Thyroid gland (tissue), 4 donors: ENCODE results near the gene MBNL2.

ENCODE experiments used
- CTCF ChIP-seq, 6 experiments: fragments of 200-600 bp in 3 of 6; fragments of 450-650 bp in 3 of 6; sonication (generic) in 3 of 6; IDR thresholded peaks; one replicate each; pipeline ENCODE4 v1.5.1; 2016 to 2019; ENCODE audit warnings: antibody characterized with exemption in 6 of 6, mild to moderate bottlenecking in 2 of 6, inconsistent platforms in 1 of 6, moderate library complexity in 1 of 6
- POLR2A ChIP-seq, 2 donors: fragments of 450-650 bp; IDR thresholded peaks; one replicate each; pipeline ENCODE4 v1.6.1; 2017; ENCODE audit warnings: antibody characterized with exemption in 2 of 2, mild to moderate bottlenecking in 2 of 2, moderate library complexity in 1 of 2

GRCh38 chr13:97337985-97338499 is 115.9 kb downstream of the MBNL2 start:
- TF ChIP-seq CTCF (IDR thresholded peaks at IDR 0.05) (no peak), POLR2A (IDR thresholded peaks at IDR 0.05) (no peak)
